ENCODE measurements around the gene EPHB1.

DNA sequence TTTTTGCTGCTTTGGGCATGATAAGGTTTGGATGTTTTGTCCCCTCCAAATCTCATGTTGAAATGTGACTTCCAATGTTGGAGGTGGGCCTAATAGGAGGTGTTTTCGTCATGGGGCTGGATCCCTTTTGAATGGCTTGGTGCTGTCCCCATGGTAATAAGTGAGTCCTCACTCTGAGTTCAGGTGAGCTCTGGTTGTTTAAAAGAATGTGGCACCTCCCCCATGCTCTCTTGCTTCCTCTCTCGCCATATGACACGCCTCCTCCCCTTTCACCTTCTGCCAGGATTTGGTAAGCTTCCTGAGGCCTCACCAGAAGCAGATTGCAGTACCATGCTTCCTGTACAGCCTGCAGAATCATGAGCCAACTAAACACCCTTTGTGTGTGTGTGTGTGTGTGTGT is 255.5 kb downstream of the EPHB1 start:
- TF ChIP-seq, protein P1, sequence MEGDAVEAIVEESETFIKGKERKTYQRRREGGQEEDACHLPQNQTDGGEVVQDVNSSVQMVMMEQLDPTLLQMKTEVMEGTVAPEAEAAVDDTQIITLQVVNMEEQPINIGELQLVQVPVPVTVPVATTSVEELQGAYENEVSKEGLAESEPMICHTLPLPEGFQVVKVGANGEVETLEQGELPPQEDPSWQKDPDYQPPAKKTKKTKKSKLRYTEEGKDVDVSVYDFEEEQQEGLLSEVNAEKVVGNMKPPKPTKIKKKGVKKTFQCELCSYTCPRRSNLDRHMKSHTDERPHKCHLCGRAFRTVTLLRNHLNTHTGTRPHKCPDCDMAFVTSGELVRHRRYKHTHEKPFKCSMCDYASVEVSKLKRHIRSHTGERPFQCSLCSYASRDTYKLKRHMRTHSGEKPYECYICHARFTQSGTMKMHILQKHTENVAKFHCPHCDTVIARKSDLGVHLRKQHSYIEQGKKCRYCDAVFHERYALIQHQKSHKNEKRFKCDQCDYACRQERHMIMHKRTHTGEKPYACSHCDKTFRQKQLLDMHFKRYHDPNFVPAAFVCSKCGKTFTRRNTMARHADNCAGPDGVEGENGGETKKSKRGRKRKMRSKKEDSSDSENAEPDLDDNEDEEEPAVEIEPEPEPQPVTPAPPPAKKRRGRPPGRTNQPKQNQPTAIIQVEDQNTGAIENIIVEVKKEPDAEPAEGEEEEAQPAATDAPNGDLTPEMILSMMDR (IDR thresholded peaks at IDR 0.05), result no peak
- no peak for TF ChIP-seq POLR2A (IDR thresholded peaks at IDR 0.05)

All from esophagus squamous epithelium (tissue), 4 donors.